Activated T-cell treated with anti-CD3 and anti-CD28 coated beads, Interleukin-2, amount 50 U/mL, for 24 hours (primary cell): ENCODE measurements around the gene KNOP1.

ENCODE experiments used
- DNase-seq: peaks from one replicate; pipeline ENCODE4 v3.0.0-alpha.2; 2020
- H3K27ac Mint-ChIP-seq: 2 replicates; pipeline ENCODE4 v1.8.0; 2020; ENCODE audit warnings: mild to moderate bottlenecking, mixed read lengths
- H3K27me3 Mint-ChIP-seq: 2 replicates; pipeline ENCODE4 v1.8.0; 2020; ENCODE audit warnings: mixed read lengths
- H3K36me3 Mint-ChIP-seq: 2 replicates; pipeline ENCODE4 v1.8.0; 2020; ENCODE audit warnings: low read depth, mixed read lengths
- H3K4me1 Mint-ChIP-seq: 2 replicates; pipeline ENCODE4 v1.8.0; 2020; ENCODE audit warnings: low read depth, mixed read lengths
- H3K4me3 Mint-ChIP-seq: 2 replicates; pipeline ENCODE4 v1.8.0; 2020; ENCODE audit warnings: mild to moderate bottlenecking, moderate library complexity, mixed read lengths
- H3K9me3 Mint-ChIP-seq: 2 replicates; pipeline ENCODE4 v1.8.0; 2020; ENCODE audit warnings: mixed read lengths

The KNOP1 gene

GRCh38 chr16:19717741-19718623 lies at the start of gene KNOP1, which contains the start of gene IQCK:
KNOP1 (minus strand) TSS chr16:19718227; CDS start chr16:19715035, 3,192 bp downstream.
IQCK (plus strand) TSS chr16:19718271; CDS start chr16:19718307, 36 bp downstream.
- no peaks in the 10 kb centered on the region for H3K9me3 Mint-ChIP-seq
- H3K27me3 Mint-ChIP-seq: no peaks in the 10 kb centered on the region
- peak within 1 kb of the TSS; percentile 93 for H3K27ac Mint-ChIP-seq
- H3K4me3 Mint-ChIP-seq: peak within 1 kb of the TSS; percentile 97
- peaks cover 45% of the 10 kb centered on the region for H3K36me3 Mint-ChIP-seq
- peaks cover 36% of the 10 kb centered on the region for H3K4me1 Mint-ChIP-seq
- peak; percentile 92 for DNase-seq

- Mint-ChIP-seq H3K4me3 (no peak overlapping the region), H3K27ac (no peak overlapping the region), H3K36me3 (no peaks in the 10 kb centered on the region), H3K4me1 (no peaks in the 10 kb centered on the region), H3K27me3 (no peaks in the 10 kb centered on the region), H3K9me3 (no peaks in the 10 kb centered on the region)
- DNase-seq: no peak
Observed at GRCh38 chr16:19767497-19767896, 49.5 kb upstream of the KNOP1 start.

- H3K36me3 Mint-ChIP-seq: no peaks in the 10 kb centered on the region
- H3K4me3 Mint-ChIP-seq: no peak overlapping the region
- DNase-seq: no peak
- H3K4me1 Mint-ChIP-seq: no peaks in the 10 kb centered on the region
- H3K9me3 Mint-ChIP-seq: no peaks in the 10 kb centered on the region
- no peak overlapping the region for H3K27ac Mint-ChIP-seq
- no peaks in the 10 kb centered on the region for H3K27me3 Mint-ChIP-seq
Observed at GRCh38 chr16:19766988-19767387, 49.0 kb upstream of the KNOP1 start.

GRCh38 chr16:19766554-19766884 lies 48.5 kb upstream of the KNOP1 start:
- Mint-ChIP-seq H3K27ac (no peak overlapping the region), H3K4me1 (no peaks in the 10 kb centered on the region), H3K36me3 (no peaks in the 10 kb centered on the region), H3K27me3 (no peaks in the 10 kb centered on the region), H3K9me3 (no peaks in the 10 kb centered on the region), H3K4me3 (no peak overlapping the region)
- DNase-seq: no peak

GRCh38 chr16:19765860-19766553 lies 48.0 kb upstream of the KNOP1 start:
- H3K4me3 Mint-ChIP-seq: no peak overlapping the region
- DNase-seq: no peak

GRCh38 chr16:19760356-19761060 lies 42.5 kb upstream of the KNOP1 start:
- Mint-ChIP-seq H3K27ac (no peak overlapping the region), H3K27me3 (no peaks in the 10 kb centered on the region), H3K36me3 (no peaks in the 10 kb centered on the region), H3K4me1 (no peaks in the 10 kb centered on the region), H3K4me3 (no peak overlapping the region), H3K9me3 (no peaks in the 10 kb centered on the region)
- no peak for DNase-seq

More at GRCh38 chr16:19765860-19766553, 48.0 kb upstream of the KNOP1 start:
- H3K4me1 Mint-ChIP-seq: no peaks in the 10 kb centered on the region
- H3K27me3 Mint-ChIP-seq: no peaks in the 10 kb centered on the region
- no peak overlapping the region for H3K27ac Mint-ChIP-seq
- no peaks in the 10 kb centered on the region for H3K36me3 Mint-ChIP-seq
- H3K9me3 Mint-ChIP-seq: no peaks in the 10 kb centered on the region

GRCh38 chr16:19757762-19758595 lies 40.0 kb upstream of the KNOP1 start:
- H3K27me3 Mint-ChIP-seq: no peaks in the 10 kb centered on the region

GRCh38 chr16:19757026-19757425 lies 39.0 kb upstream of the KNOP1 start:
- DNase-seq: no peak
- Mint-ChIP-seq H3K4me3 (no peak overlapping the region), H3K36me3 (no peaks in the 10 kb centered on the region), H3K9me3 (no peaks in the 10 kb centered on the region), H3K4me1 (no peaks in the 10 kb centered on the region), H3K27ac (no peak overlapping the region), H3K27me3 (no peaks in the 10 kb centered on the region)

More at GRCh38 chr16:19757762-19758595, 40.0 kb upstream of the KNOP1 start:
- Mint-ChIP-seq H3K4me1 (no peaks in the 10 kb centered on the region), H3K4me3 (no peak overlapping the region), H3K36me3 (no peaks in the 10 kb centered on the region), H3K9me3 (no peaks in the 10 kb centered on the region), H3K27ac (no peak overlapping the region)
- DNase-seq: no peak

GRCh38 chr16:19755268-19755667 lies 37.2 kb upstream of the KNOP1 start:
- Mint-ChIP-seq H3K27me3 (no peaks in the 10 kb centered on the region), H3K4me3 (no peak overlapping the region), H3K27ac (no peak overlapping the region), H3K4me1 (no peaks in the 10 kb centered on the region), H3K9me3 (no peaks in the 10 kb centered on the region), H3K36me3 (no peaks in the 10 kb centered on the region)
- no peak for DNase-seq

GRCh38 chr16:19754644-19755036 lies 36.6 kb upstream of the KNOP1 start:
- no peaks in the 10 kb centered on the region for H3K4me1 Mint-ChIP-seq
- H3K36me3 Mint-ChIP-seq: no peaks in the 10 kb centered on the region
- no peaks in the 10 kb centered on the region for H3K9me3 Mint-ChIP-seq
- no peak for DNase-seq
- H3K27ac Mint-ChIP-seq: no peak overlapping the region
- H3K4me3 Mint-ChIP-seq: no peak overlapping the region
- no peaks in the 10 kb centered on the region for H3K27me3 Mint-ChIP-seq

GRCh38 chr16:19753815-19754643 lies 36.0 kb upstream of the KNOP1 start:
- Mint-ChIP-seq H3K4me1 (no peaks in the 10 kb centered on the region), H3K27ac (no peak overlapping the region), H3K36me3 (no peaks in the 10 kb centered on the region), H3K9me3 (no peaks in the 10 kb centered on the region), H3K27me3 (no peaks in the 10 kb centered on the region), H3K4me3 (no peak overlapping the region)
- no peak for DNase-seq

- no peaks in the 10 kb centered on the region for H3K36me3 Mint-ChIP-seq
- H3K27ac Mint-ChIP-seq: no peak overlapping the region
- H3K9me3 Mint-ChIP-seq: no peaks in the 10 kb centered on the region
- no peaks in the 10 kb centered on the region for H3K4me1 Mint-ChIP-seq
- no peaks in the 10 kb centered on the region for H3K27me3 Mint-ChIP-seq
- no peak overlapping the region for H3K4me3 Mint-ChIP-seq
- no peak for DNase-seq
Observed at GRCh38 chr16:19751478-19752385, 33.7 kb upstream of the KNOP1 start.
